Urothelium cell line (cell line): Measurements from ENCODE around the gene LAMB1.
"Not testable (repeated sequence)": the region's sequence is repeated elsewhere in the genome, so short reads cannot be mapped to it uniquely, and the experiment has no call there.

Experiments
- DNase-seq: peaks from one replicate; pipeline ENCODE4 v3.0.0; 2011; ENCODE audit warnings: low spot score, mixed read lengths
- FAIRE-seq: peaks from 2 replicates; lab custom pipeline; 2011; peaks lifted over from hg19 to GRCh38; lab: Jason Lieb, UNC

Gene LAMB1

DNA sequence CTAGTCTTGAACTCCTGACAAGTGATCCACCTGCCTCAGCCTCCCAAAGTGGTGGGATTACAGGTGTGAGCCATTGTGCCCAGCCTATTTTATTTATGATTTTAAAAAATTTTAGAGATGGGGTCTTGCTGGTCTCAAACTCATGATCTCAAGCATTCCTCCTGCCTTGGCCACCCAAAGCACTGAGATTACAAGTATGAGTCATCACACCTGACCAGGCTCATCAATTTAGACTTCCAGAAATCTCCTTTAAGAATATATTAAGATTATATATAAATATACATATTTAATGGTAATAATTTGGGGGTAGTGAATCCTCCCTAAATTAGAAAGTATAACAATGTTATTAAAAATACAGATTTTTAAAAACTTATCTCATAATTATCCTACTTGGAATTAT is 29.1 kb downstream of the LAMB1 start:
- DNase-seq, result no peak
- no peak for FAIRE-seq

DNA sequence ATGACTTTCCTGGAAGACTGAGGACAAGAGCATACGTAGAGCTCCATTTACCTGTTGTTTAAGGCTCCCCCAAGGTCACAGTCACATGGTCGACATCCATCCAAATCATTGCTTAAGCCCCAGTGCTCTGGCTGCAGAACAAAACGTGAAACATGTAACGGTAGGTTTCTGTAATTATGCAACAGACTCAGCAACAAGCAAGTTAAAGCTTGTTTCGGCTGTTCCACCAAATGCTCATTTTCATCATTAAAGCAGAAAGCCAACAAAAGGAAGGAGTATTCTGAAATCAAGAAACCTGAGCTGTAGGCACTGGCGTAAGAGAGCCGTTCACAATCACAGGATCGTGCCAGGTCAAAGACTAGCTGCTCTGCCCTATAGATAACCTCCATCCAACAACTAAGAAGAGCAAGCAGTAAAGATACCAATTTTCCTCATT is 30.0 kb downstream of the LAMB1 start:
- no peak for DNase-seq
- FAIRE-seq, result no peak

DNA sequence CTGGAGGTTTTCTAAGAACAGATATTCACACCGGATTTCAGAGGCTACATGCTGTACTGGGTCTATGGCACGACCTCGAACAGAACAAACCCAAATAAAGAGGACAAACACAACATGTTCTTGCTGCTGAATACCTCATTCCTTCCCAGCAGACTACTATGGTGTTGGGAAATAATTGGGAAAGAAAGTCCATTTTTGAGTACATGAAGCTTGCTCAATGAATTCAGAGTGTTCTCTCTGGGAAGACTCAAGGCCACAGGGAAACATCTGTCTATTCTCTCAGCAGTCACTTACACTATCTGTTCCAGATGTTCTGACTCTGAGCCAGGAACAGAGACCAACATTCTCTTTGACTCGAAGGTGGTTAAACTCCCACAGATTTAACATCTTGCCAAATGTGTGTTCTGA is 30.9 kb downstream of the LAMB1 start:
- DNase-seq (no peak), FAIRE-seq (no peak)

DNA sequence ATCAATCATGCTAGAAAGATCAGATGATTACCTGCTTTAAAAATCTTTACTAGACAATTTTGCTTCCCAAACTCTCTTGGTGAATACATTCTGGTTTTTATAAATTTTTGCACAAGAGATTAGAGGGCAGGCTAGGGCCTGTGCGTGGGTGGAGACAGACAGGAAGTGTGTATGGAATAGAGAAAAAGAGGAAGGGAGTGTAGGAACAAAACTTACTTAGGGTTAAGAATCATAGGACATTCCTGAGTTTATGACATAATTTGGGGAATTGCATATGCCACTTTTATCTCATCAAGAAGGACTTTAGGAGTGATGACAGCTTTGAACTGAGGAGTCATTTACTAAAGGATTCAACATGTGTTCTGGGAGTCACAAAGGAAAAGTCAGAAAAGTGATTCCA is 31.3 kb downstream of the LAMB1 start:
- no peak for FAIRE-seq
- DNase-seq, result no peak

DNA sequence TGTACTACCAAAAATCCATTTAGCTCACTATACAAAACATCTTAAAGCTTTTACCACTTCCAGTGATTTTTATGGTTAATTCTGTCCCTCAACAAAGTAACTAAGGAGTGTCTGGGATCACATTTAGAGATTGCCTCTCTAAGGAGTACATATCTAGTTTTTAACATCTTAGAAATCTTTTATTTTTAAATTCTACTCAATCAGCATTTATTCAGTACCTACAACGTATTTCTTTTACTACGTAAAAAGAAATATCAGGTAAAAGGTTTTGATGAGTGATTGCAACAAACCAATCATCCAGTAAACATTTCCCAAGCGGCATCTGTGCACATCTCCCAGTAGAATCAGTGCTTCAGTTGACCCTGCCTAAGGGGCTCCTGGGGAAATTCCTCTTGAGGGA is 31.9 kb downstream of the LAMB1 start:
- DNase-seq (no peak), FAIRE-seq (no peak)

DNA sequence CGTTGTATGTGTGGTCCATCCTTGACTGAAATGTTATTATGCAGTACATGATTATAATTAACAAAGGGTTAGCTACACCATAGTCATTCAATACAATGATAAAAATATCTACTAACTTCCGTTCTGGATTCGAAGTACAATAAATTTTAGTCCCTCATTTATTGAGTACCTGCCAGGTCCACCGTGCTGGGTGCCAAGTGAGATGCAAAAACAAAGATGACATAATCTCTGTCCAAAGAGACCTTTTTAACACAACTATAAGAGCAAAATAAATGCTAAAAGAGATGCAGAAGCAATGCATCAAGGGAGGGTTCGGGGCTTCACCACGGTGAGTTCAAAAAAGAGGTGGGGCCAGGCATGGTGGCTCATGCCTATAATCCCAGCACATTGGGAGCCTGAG is 33.1 kb downstream of the LAMB1 start:
- DNase-seq (no peak), FAIRE-seq (no peak)

DNA sequence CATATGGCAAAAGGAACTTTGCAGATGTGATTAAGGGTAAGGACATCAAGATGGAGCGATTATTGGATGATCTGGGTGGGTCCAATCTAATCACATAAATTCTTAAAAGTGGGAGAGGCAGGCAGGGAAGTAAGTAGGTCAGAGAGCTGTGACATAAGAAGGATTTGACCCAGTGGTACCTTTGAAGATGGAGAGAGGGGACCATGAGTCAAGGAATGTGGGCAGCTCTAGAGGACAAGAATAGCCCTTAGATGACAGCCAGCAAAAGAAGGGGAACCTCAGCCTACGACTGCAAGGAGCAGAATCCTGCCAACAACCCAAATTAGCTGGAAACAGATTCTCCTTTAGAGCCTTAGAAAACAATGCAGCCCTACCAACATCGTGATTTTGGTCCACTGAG is 34.5 kb downstream of the LAMB1 start:
- DNase-seq (no peak), FAIRE-seq (no peak)

DNA sequence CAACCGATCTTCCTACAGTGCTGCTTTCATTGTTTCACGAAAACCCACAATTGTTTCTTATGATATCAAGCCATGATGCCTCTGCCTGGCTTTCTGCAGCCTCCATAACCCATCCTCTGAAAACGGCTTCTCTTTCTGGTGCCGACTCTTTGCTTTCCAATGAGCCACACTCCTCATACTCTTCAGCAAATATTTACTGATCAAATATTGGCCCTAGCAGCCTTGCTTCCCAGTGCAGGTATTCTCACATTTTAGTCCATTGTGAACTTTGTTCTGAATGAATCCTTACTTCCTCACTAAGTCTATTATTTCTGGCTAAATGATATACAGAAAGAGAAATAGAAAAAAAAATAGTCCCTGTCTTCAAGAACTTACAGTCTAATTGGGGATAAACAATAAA is 35.5 kb downstream of the LAMB1 start:
- DNase-seq (no peak), FAIRE-seq (no peak)

DNA sequence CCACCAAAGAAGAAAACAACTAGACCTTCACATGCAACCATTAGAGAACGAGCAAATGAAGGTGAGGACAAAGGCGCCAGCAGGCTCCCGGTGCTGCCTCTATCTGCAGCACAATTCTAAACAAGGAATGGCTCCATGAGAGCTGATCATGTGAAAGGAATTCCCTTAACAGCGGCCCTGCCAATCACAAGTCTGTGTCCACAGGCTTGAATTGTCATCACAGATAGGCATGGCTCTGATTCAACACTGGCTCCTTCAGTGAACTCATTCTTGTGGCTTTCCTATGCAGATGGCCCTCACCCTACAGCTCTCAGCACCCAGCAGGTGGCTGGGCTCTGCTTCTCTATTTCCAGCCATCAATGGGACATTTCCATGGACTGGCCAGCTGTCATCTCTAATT is 36.2 kb downstream of the LAMB1 start:
- FAIRE-seq (no peak), DNase-seq (peak; percentile 69)

DNA sequence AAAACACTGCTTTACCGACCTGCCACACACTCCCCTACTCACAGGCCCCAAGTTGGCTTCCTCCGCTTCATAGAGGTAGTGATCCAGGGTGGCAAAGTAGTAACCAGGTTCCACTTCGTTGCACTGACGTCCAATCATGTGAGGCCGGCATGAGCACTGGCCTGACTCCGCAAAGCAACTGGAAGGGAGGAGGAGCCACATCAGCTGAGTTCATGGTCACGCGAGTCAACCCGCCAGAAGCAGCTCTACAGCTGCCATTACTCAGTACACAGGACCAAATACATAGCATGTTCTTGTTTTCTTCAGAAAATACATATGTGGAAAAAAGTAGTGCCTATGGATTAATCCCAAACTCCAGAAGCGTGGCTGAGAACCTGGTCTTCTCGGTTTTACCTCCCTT is 38.5 kb downstream of the LAMB1 start:
- no peak for DNase-seq
- no peak for FAIRE-seq

DNA sequence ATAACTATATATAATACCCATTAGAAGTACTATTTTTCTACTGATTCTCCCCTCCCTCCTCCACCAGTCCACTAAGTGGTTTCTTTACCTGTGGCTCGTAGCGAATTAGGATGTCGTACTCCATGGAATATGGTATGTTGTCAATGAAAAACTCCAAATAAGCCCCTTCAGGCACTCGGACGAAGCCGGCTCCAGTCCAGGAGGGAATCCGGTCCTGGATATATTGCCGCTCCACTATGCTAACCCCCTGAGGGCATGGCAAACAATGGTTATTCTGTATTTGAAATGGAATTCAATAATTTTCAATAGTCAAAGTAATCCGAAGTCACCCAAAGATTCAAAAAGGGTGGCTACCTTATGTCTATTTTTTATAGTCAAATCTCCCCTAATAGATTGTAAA is 40.1 kb downstream of the LAMB1 start:
- FAIRE-seq, result no peak
- DNase-seq, result no peak

DNA sequence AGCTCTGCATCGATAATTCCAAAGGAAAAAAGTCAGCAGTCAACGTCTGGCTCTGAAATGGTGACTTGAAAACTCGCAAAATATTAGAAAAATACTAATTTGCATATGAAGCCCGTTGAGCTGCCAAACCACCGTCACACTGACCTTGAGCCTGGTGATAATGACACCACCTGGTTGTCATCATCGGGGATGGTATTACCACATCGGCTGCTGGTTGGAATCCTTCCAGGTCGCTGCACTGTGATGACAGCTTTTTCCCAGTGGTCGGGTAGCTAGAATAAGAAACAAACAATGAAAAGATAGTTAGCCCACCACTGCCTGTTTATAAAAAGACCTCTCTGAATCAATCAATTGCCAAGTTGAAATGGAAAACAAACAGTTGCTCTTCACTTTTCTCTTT is 41.6 kb downstream of the LAMB1 start:
- FAIRE-seq (no peak), DNase-seq (no peak)

DNA sequence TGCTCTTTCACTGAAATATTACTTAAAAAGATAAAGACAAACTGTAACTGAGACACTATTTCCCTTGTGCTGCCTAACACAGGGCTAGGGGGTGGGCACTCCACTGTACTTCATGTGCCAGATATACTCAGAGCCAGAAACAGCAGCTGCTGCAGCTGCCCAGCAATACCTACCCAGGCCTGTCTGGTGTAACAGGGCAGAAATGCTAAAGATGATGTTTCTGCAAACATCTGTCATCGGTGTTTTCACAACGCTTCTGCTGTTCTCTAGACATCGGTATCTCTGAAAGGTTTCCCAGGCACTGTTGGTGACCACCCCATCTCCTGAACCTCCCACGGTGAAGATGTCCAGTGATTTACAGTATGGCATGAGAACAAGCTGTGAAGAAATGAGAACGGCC is 42.7 kb downstream of the LAMB1 start:
- FAIRE-seq (no peak), DNase-seq (no peak)

DNA sequence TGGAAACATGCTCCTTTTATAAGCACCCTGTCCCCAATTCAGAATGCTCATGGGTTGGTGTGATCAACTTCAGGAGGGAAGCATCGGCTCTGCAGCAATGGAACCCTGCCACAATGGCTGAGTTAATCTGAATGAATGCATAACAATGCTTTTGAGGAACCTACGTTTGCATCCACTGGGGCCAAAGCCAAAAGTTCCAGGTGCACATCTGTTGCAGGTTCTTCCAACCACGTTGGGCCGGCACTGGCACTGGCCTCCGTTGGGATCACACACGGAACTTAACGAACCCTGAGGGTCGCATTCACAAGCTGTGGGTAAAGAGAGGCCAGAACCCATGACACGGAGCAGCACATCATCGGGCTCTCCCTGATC is 43.4 kb downstream of the LAMB1 start:
- no peak for FAIRE-seq
- no peak for DNase-seq

DNA sequence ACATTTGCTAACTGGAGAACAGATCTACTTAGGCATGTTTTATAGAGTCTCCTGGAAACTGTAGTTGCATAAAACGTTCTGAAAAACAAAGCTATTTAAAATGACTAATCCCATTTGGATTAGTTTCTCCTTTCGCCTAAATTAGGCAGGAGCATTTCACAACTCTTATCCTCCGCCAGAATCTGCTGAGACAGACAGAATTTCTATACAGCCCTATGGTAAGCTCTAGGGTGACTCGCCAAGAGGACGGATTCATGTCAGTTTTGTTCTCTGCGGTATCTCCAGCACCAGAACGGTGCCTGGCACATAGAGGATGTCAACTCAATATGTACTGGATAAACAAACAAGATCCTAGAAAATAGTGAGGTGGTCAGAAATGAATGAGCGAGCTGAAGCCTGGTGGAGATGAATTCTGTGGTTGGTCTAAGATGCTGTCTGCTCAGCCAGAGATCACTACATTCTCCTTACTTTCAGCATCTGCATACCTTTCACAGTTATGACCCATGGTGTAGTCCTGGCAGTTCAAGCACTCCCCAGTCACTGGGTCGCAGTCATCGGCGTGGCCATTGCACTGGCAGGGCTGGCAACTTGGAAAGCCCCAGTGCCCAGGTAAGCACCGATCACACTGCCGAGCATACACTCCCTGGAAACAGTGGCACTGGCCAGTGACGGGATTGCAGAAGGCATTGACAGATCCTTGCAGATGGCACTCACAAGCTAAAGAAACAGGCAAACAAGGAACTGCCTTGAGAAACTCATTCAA is 44.0 kb downstream of the LAMB1 start:
- DNase-seq (no peak), FAIRE-seq (no peak)

DNA sequence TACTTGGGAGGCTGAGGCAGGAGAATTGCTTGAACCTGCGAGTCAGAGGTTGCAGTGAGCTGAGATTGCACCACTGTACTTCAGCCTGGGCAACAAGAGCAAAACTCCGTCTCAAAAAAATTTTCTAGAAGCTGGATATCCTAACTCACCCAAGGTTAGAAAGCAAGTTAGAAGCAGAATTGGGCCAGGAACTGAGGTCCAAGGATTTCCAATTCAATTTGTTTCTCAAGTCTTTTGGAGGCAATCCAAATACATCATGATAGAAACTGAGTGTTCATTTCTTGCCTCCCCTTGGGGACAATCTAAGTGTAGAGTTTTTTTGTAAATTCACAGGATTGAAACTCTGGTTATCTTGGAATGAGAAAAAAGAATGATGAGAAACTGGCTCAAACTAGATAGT is 45.5 kb downstream of the LAMB1 start:
- FAIRE-seq (no peak), DNase-seq (no peak)

DNA sequence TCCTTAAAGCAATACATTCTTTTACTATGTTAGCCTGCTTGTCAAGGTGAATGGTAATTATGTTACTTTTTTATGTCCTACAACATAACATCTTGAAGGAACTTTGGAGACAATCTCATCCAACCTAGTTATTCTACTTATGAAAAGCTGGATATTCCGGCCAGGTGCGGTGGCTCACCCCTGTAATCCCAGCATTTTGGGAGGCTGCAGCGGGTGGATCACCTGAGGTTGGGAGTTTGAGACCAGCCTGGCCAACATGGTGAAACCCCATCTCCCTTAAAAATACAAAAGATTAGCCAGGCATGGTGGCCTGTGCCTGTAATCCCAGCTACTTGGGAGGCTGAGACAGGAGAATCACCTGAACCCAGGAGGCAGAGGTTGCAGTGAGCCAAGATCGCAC is 46.0 kb downstream of the LAMB1 start:
- DNase-seq, FAIRE-seq: not testable (repeated sequence)

DNA sequence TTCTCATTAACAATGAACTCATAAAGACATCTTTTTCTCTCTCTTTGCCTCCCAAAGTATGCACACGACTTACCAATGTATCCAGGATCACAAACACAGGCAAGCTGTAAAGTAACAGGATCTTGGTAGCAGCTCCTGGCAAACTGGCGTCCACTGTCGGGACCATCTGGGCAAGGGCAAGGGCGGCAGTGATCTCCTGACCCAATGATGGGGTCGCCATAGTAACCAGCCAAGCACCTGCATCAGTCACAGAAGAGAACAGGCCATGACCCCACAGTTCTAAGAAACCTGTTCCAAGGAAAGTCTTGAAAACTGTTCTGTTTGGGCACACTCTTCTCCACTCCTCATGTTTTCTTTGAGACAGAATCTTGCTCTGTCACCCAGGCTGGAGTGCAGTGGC is 47.6 kb downstream of the LAMB1 start:
- FAIRE-seq, result no peak
- no peak for DNase-seq

DNA sequence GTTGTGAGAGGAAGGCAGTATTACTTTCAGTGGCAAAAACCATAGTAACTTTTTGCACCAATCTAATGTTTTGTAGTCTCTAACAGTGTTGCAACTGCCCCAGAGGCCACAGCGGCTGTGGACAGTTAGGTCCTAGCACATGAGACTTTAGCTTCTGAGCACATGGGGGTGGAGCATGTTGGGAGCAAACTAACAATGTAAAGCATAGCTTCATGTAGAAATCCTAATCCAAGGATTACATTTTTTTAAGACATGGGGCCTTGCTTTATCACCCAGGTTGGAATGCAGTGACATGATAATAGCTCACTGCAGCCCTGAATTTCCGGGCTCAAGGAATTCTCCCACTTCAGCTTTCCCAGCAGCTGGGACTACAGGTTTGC is 49.0 kb downstream of the LAMB1 start:
- DNase-seq (no peak), FAIRE-seq (no peak)

DNA sequence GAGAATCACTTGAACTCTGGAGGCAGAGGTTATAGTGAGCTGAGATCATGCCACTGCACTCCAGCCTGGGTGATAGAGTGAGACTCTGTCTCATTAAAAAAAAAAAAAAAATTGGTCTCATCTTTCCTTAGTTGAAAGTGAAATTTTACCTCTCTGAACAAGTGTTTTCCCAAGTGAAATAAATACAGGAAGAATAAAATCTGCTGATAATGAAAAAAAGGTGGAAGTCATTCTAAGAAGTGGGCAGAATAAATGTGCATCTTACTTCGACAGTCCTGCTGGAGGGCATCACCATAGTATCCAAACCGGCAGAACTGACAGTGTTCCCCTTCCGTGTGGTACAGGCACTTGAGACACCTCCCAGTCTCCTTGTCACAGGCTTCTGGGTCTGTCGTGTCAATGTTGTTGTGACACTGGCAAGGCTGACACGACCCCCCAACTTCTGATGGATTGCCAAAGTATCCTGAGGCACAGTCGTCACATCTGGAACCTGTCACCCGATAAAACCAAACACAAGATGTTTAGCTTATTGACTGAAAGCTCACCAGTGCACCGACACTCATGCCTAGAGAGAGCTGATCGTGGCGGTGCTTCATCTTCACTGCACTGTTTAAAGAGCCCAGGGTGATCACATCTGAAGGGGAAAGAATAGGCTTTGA is 49.6 kb downstream of the LAMB1 start:
- FAIRE-seq, result no peak

DNA sequence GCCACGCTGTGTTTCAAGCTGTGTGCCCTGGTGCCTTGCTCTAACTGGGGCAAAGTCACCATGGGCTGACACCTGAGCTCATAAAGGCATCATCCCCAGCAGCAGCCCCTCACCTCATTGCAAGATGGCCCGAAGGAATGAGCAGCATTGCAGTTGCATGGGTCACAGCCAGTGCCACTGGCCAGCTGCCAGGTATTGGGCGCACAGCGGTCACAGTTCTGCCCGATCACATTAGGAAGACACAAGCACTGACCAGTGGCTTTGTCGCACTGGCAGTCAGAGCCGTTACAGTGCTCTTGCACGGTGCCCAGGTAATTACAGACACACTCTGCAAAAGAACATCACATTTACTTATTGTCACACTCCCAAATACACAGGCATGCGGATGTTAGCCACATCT is 51.1 kb downstream of the LAMB1 start:
- FAIRE-seq (no peak), DNase-seq (no peak)

More for the DNA sequence above, 49.6 kb downstream of the LAMB1 start:
- no peak for DNase-seq

DNA sequence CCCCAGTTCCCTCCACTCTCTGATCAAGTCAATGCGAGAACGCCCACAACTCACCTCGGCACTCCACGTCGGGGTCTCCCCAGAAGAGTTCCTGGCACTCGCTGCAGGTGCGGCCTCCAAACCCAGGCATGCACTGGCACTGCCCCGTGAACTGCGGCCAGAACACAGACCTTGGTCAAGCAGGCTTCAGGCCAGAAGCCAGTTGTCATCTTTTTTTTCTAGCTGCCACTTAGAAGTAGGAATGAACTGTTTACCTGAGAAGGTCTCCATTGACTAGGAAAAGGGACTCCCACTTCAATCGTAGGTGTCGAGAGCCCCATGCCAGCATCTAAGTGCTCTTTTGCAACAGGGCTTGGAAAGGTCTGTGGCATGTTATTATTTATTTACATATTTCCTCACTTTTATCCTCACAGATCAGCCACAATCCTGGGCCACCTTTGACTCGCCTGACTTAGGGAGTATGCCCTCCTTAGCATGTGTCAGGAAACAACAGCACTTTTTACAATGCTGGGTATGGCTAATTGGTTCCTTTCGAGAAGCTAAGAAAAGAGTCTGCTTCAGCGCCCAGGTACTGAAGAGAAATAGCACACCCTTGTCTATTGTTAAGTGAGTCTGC is 51.7 kb downstream of the LAMB1 start:
- no peak for DNase-seq
- FAIRE-seq, result no peak
